Liver (tissue), 9 donors: ENCODE data around the gene IGHMBP2. TPM values are rescaled to one million over a fixed set of nuclear protein-coding genes. Genes with fewer than 3 reads are reported as not detected.

ENCODE experiments used
- DNase-seq: peaks from one replicate; pipeline ENCODE4 v3.0.0-alpha.2; 2017; ENCODE audit warnings: low spot score
- H3K27ac ChIP-seq, 2 donors: one replicate each; pipeline ENCODE4 v1.7.0; 2013; ENCODE audit warnings: inconsistent platforms in 2 of 2, low read length in 2 of 2, control low read depth in 1 of 2, low read depth in 1 of 2, mild to moderate bottlenecking in 1 of 2
- H3K27me3 ChIP-seq, 4 donors: one replicate each; pipeline versions ENCODE4 v1.6.1 to v1.7.0; 2013; ENCODE audit warnings: low read length in 3 of 4, inconsistent platforms in 1 of 4, mild to moderate bottlenecking in 1 of 4, moderate library complexity in 1 of 4; ENCODE audit not compliant: control insufficient read depth in 4 of 4, insufficient read depth in 4 of 4
- H3K36me3 ChIP-seq, 4 donors: one replicate each; pipeline versions ENCODE4 v1.6.1 to v1.7.0; 2013; ENCODE audit warnings: low read length in 3 of 4, mild to moderate bottlenecking in 3 of 4, low read depth in 1 of 4, moderate library complexity in 1 of 4; ENCODE audit not compliant: control insufficient read depth in 4 of 4, insufficient read depth in 3 of 4
- H3K4me1 ChIP-seq, 4 donors: one replicate each; pipeline versions ENCODE4 v1.6.1 to v1.7.0; 2013; ENCODE audit warnings: low read length in 3 of 4, mild to moderate bottlenecking in 3 of 4, moderate library complexity in 1 of 4; ENCODE audit not compliant: control insufficient read depth in 4 of 4, insufficient read depth in 4 of 4
- H3K4me3 ChIP-seq, 3 donors: one replicate each; pipeline versions ENCODE4 v1.6.1 to v1.7.0; 2013; ENCODE audit warnings: low read length in 3 of 3, control low read depth in 1 of 3, low read depth in 1 of 3, mild to moderate bottlenecking in 1 of 3
- H3K9ac ChIP-seq, 2 donors: one replicate each; pipeline ENCODE4 v1.7.0; 2013; ENCODE audit warnings: low read length in 2 of 2, mild to moderate bottlenecking in 2 of 2, moderate library complexity in 2 of 2, control low read depth in 1 of 2, low read depth in 1 of 2
- H3K9me3 ChIP-seq, 4 donors: one replicate each; pipeline versions ENCODE4 v1.6.1 to v1.7.0; 2013; ENCODE audit warnings: low read length in 3 of 4; ENCODE audit not compliant: control insufficient read depth in 4 of 4
- EGR1 ChIP-seq, 2 donors: IDR thresholded peaks; 2 replicates each; pipeline ENCODE4 v1.6.1; 2016 to 2018; ENCODE audit warnings: antibody characterized with exemption in 2 of 2, low read depth in 2 of 2
- FOXA1 ChIP-seq: IDR thresholded peaks from 2 replicates; pipeline ENCODE4 v1.6.1; 2016; ENCODE audit warnings: antibody characterized with exemption
- FOXA2 ChIP-seq: IDR thresholded peaks from 2 replicates; pipeline ENCODE4 v1.6.1; 2016; ENCODE audit warnings: antibody characterized with exemption
- GABPA ChIP-seq, 2 donors: IDR thresholded peaks in 1 of 2; conservative IDR thresholded peaks in 1 of 2; 2 replicates each; pipeline ENCODE4 v1.6.1; 2016; ENCODE audit warnings: antibody characterized with exemption in 2 of 2, mild to moderate bottlenecking in 1 of 2, moderate library complexity in 1 of 2
- HNF4A ChIP-seq, 2 donors: conservative IDR thresholded peaks; 2 replicates each; pipeline ENCODE4 v1.6.1; 2016; ENCODE audit warnings: antibody characterized with exemption in 2 of 2, mild to moderate bottlenecking in 2 of 2
- HNF4G ChIP-seq: IDR thresholded peaks from 2 replicates; pipeline ENCODE4 v1.6.1; 2016; ENCODE audit warnings: antibody characterized with exemption
- JUND ChIP-seq, 2 donors: IDR thresholded peaks; 2 replicates each; pipeline ENCODE4 v1.6.1; 2016; ENCODE audit warnings: antibody characterized with exemption in 2 of 2
- NR2F2 ChIP-seq: IDR thresholded peaks from 2 replicates; pipeline ENCODE4 v1.6.1; 2016; ENCODE audit warnings: antibody characterized with exemption
- RAD21 ChIP-seq, 2 donors: IDR thresholded peaks; 2 replicates each; pipeline ENCODE4 v1.6.1; 2016; ENCODE audit warnings: antibody characterized with exemption in 2 of 2, mild to moderate bottlenecking in 2 of 2
- RXRA ChIP-seq, 2 donors: IDR thresholded peaks; 2 replicates each; pipeline ENCODE4 v1.6.1; 2017 to 2018; ENCODE audit warnings: antibody characterized with exemption in 2 of 2, mild to moderate bottlenecking in 1 of 2
- SP1 ChIP-seq: IDR thresholded peaks from 2 replicates; pipeline ENCODE4 v1.6.1; 2018; ENCODE audit warnings: antibody characterized with exemption, mild to moderate bottlenecking
- TAF1 ChIP-seq: conservative IDR thresholded peaks from 2 replicates; pipeline ENCODE4 v1.6.1; 2016; ENCODE audit warnings: antibody characterized with exemption, mild to moderate bottlenecking
- YY1 ChIP-seq: IDR thresholded peaks from 2 replicates; pipeline ENCODE4 v1.6.1; 2016; ENCODE audit warnings: antibody characterized with exemption, mild to moderate bottlenecking
- ZBTB33 ChIP-seq: IDR thresholded peaks from 2 replicates; pipeline ENCODE4 v1.6.1; 2016; ENCODE audit warnings: antibody characterized with exemption
- WGBS: extraction: QIAGEN DNeasy Blood & Tissue Kit; methylation state at CpG from one replicate; pipeline ENCODE4 v1.1.7; 2013; 5-methylcytosine and 5-hydroxymethylcytosine counted together
- polyA plus RNA-seq, 2 donors: library from polyadenylated mRNA; stranded (reverse) in 1 of 2; unstranded in 1 of 2; fragments of 200-250 nt in 1 of 2; fragments of >200 nt in 1 of 2; fragmentation: Nextera tagmentation in 1 of 2; extraction: Ambion mirVana in 1 of 2; gene quantifications; one replicate each; pipeline versions ENCODE4 v1.2.1 to v1.2.3, GENCODE V29; 2013 to 2015
- total RNA-seq, 2 donors: library from RNA; depleted of rRNA; stranded (reverse); fragments of >200 nt; gene quantifications; one replicate each; pipeline ENCODE4 v1.2.3, GENCODE V29; 2014
- TF ChIP-seq, protein P1 (sequence below): fragments of 150-350 bp; IDR thresholded peaks from 2 replicates; pipeline ENCODE4 v1.5.1; 2017; ENCODE audit warnings: improper control_type of control experiment, low read depth, low read length; ENCODE audit not compliant: missing input control
- TF ChIP-seq, protein P2 (sequence below): IDR thresholded peaks from 2 replicates; pipeline ENCODE4 v1.6.1; 2016; ENCODE audit warnings: antibody characterized with exemption
- TF ChIP-seq, protein P3 (sequence below): IDR thresholded peaks from 2 replicates; pipeline ENCODE4 v1.6.1; 2016; ENCODE audit warnings: antibody characterized with exemption, mild to moderate bottlenecking
- TF ChIP-seq, protein P4 (sequence below): IDR thresholded peaks from 2 replicates; pipeline ENCODE4 v1.6.1; 2016; ENCODE audit warnings: antibody characterized with exemption
- donor health status: healthy.
- donor health status: healthy.
- donor health status: healthy.
- donor health status: healthy.
- donor health status: healthy.

The IGHMBP2 gene
- total and polyA plus RNA-seq, 4 donors = 5.7 to 14.0 (median 7.0) TPM

GRCh38 chr11:68939583-68940555, 36.2 kb downstream of the IGHMBP2 start:
- Histone ChIP-seq H3K27ac (no peak overlapping the region), H3K9ac (no peak overlapping the region), H3K4me3 (no peak overlapping the region), H3K4me1 (no peaks in the 10 kb centered on the region), H3K9me3 (no peaks in the 10 kb centered on the region), H3K36me3 (peaks cover 17 to 49% (median 23%) of the 10 kb centered on the region in 4 donors), H3K27me3 (no peaks in the 10 kb centered on the region)
- TF ChIP-seq FOXA1 (no peak), GABPA (IDR thresholded peaks at IDR 0.05 in 1 of 2, conservative IDR thresholded peaks at IDR 0.05 in 1 of 2) (no peak), FOXA2 (no peak), HNF4G (no peak), NR2F2 (no peak), SP1 (no peak), RAD21 (IDR thresholded peaks at IDR 0.05) (no peak), TAF1 (no peak), JUND (IDR thresholded peaks at IDR 0.05) (no peak), YY1 (no peak), RXRA (IDR thresholded peaks at IDR 0.05) (no peak), ZBTB33 (no peak), HNF4A (conservative IDR thresholded peaks at IDR 0.05) (no peak), EGR1 (IDR thresholded peaks at IDR 0.05; ENCODE audit: low read depth in 2 of 2) (no peak)
- TF ChIP-seq, protein P1, sequence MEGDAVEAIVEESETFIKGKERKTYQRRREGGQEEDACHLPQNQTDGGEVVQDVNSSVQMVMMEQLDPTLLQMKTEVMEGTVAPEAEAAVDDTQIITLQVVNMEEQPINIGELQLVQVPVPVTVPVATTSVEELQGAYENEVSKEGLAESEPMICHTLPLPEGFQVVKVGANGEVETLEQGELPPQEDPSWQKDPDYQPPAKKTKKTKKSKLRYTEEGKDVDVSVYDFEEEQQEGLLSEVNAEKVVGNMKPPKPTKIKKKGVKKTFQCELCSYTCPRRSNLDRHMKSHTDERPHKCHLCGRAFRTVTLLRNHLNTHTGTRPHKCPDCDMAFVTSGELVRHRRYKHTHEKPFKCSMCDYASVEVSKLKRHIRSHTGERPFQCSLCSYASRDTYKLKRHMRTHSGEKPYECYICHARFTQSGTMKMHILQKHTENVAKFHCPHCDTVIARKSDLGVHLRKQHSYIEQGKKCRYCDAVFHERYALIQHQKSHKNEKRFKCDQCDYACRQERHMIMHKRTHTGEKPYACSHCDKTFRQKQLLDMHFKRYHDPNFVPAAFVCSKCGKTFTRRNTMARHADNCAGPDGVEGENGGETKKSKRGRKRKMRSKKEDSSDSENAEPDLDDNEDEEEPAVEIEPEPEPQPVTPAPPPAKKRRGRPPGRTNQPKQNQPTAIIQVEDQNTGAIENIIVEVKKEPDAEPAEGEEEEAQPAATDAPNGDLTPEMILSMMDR = no peak
- TF ChIP-seq, protein P2, sequence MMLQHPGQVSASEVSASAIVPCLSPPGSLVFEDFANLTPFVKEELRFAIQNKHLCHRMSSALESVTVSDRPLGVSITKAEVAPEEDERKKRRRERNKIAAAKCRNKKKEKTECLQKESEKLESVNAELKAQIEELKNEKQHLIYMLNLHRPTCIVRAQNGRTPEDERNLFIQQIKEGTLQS = no peak
- TF ChIP-seq, protein P3, sequence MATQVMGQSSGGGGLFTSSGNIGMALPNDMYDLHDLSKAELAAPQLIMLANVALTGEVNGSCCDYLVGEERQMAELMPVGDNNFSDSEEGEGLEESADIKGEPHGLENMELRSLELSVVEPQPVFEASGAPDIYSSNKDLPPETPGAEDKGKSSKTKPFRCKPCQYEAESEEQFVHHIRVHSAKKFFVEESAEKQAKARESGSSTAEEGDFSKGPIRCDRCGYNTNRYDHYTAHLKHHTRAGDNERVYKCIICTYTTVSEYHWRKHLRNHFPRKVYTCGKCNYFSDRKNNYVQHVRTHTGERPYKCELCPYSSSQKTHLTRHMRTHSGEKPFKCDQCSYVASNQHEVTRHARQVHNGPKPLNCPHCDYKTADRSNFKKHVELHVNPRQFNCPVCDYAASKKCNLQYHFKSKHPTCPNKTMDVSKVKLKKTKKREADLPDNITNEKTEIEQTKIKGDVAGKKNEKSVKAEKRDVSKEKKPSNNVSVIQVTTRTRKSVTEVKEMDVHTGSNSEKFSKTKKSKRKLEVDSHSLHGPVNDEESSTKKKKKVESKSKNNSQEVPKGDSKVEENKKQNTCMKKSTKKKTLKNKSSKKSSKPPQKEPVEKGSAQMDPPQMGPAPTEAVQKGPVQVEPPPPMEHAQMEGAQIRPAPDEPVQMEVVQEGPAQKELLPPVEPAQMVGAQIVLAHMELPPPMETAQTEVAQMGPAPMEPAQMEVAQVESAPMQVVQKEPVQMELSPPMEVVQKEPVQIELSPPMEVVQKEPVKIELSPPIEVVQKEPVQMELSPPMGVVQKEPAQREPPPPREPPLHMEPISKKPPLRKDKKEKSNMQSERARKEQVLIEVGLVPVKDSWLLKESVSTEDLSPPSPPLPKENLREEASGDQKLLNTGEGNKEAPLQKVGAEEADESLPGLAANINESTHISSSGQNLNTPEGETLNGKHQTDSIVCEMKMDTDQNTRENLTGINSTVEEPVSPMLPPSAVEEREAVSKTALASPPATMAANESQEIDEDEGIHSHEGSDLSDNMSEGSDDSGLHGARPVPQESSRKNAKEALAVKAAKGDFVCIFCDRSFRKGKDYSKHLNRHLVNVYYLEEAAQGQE = no peak
- TF ChIP-seq, protein P4, sequence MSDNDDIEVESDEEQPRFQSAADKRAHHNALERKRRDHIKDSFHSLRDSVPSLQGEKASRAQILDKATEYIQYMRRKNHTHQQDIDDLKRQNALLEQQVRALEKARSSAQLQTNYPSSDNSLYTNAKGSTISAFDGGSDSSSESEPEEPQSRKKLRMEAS = no peak
- DNase-seq = no peak
- WGBS = 89% methylated on average over 33 of the region's 33 CpGs
